Activated naive CD4-positive, alpha-beta T cell (primary cell): ENCODE data around the gene PFKFB2.

ENCODE experiments used
- DNase-seq, 4 experiments: peaks; one replicate each; lab custom pipeline; 2025; lab: John Stamatoyannopoulos, UW

PFKFB2 gene

DNA sequence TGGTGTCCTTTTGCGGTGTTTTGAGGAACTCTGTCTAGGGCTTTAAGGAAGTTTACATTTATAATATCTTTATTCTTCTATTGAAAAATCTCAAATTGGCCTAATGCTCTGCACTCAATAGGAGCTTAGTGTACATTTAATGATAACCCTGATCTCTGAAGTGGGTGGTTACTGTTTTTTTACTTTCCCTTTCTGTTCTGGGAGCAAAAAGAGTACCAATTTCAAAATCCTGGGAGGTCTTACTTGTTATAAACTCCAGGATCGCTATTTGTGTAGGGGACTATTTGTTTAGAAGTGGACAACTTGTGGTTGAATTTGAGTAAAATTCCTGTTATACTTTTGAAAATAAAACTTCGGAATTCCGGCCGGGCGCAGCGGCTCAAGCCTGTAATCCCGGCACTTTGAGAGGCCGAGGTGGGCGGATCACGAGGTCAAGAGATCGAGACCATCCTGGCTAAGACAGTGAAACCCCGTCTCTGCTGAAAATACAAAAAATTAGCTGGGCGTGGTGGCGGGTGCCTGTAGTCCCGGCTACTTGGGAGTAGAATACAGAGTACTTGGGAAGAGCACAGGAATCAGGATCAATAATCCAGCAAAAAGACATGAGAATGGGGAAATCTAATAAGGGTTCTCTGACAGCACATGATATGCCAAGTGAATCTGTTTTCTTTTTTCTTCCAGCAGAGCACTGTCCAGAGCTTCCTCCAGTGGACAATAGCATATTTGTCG, 36.7 kb downstream of the PFKFB2 start:
- DNase-seq, result no peak

DNA sequence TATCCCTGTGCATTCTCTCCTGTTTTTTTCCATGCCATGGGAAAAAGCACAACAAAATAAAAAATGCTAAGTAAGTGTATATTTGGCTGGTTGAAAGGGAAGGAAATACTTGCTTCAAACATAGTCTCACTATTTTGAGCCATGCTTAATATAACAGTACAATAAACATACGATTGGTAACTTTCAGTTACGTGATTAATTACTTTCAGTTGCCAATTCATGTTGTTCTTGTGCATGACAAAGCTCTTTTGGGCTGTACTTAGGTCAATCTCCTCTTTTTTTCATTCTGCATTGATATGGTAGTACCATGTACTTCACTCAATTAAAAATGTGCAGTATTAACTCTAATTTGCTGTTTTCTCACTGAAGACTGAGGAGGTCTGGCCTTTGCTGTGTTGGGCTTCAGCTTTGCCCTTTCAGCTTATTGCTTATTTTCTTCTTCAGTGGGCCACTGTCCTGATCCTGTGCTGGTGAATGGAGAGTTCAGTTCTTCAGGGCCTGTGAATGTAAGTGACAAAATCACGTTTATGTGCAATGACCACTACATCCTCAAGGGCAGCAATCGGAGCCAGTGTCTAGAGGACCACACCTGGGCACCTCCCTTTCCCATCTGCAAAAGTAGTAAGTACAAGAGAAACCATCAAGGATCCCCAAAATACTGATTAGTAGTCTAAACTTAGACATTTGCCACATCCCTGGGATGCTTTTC, 38.3 kb downstream of the PFKFB2 start:
- no peak for DNase-seq

DNA sequence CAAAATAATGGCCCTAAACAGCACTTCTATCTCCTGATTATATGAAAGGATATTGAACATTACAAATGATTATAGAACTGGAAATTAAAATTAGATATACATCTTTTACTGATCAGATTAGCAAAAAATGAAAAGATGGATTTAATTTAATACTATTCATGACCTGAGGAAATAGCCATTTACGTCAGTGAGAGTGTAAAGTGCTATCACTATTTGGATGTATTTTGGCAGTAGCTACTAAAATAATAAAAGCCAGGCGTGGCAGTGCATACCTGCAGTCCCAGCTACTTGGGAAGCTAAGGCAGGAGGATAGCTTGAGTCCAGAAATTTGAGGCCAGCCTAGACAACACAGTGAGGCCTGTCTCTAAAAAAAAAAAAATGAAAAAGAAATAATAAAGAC, 40.9 kb downstream of the PFKFB2 start:
- no peak for DNase-seq

DNA sequence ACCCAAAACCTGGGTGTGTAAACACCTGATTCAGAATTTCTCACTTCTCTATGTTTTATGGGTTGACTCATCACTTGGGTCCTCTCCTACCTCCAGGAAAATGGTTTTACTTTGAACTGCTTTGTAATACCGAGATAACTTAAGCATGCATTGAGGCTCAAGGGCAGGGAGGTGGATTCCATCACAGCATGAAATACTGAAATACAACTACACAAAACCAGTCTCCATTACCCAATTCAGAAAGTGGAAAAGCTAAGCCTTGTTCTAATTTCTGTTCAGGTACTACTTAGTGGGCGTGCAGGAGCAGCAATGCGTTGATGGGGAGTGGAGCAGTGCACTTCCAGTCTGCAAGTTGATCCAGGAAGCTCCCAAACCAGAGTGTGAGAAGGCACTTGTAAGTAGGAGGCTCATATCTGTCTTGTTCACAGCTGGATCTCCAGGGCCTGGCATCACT, 44.8 kb downstream of the PFKFB2 start:
- no peak for DNase-seq

DNA sequence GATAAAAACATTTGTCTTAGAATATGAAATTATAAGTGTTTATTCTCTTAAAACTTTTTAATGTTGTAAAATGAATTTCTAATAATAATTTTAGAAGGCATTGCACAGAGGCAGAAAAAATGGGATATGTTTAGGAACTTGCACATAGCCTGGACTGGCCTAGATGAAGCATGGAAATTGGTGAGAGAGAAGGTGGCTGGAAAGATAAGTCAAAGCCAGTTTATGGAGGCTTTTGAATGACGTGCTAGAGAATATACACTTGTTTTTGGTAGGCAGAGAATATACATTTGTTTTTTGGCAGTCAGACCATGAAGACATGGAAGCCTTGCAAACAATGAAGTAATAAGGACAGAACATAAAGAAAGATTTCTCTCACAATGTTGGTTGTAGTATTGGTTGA, 48.6 kb downstream of the PFKFB2 start:
- no peak for DNase-seq

DNA sequence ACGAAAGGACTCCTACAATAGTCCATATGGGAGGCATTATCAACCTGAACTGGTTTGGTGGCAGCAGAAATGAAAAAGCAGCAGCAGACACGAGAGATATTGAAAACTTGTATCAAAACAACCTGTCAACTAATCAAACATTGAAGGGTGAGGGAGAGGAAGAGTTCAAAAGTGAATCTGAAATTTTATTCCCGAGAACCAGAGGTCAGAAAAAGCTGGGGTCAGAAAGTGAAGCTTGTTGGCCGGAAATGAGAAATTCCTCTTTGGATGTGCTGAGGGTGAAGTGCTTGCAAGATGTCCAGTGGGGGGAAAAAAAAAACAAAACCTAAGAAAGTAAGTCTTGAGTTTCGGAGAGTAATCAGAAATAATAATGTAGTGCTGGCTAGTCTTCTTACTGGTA, 49.1 kb downstream of the PFKFB2 start:
- no peak for DNase-seq

DNA sequence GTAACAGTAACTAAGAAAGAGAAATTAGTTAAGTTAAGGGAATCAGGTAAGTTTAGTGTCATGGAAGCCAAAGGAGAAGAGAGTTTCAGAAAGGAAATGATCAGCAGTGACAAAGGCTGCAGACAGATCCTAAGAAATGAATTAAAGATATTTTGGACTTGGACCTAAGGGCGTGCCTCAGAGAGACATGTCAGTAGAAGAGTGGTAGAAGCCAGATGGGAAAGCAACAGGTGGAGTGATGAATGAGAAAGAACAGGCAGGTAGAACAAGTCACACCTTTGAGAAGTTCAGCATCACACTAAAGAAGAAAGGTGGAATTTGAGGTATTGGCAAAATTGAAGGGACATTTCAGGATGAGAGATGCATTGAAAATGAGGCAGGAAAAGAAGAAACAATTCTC, 49.6 kb downstream of the PFKFB2 start:
- no peak for DNase-seq

DNA sequence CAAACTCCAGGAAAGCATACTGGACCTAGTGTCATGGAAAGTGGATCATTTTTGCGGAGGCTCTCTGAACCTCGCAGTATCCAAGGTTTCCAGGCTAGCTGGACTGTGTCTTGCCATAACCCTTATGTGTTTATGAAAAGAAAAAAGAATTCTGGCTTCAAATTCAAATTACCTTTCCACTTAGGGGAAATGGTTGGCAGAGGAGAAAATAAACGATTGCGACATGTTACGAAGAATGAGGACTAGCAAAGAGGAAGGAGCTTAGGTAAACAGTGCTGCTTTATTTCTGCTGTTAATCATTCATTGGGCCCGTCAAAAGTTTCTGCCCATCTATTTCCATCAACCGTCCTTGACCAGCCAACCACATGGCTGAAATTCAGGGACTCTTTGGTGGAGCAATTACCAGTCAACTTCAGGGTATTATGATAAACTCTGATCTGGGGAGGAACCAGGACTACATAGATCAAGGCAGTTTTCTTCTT, 50.9 kb downstream of the PFKFB2 start, which contains the start of gene C4BPA:
Gene C4BPA (plus strand): TSS at position 342 of the 482 bp plus-strand sequence. CDS start 8,793 bp downstream, outside the sequence.
- no peak for DNase-seq

DNA sequence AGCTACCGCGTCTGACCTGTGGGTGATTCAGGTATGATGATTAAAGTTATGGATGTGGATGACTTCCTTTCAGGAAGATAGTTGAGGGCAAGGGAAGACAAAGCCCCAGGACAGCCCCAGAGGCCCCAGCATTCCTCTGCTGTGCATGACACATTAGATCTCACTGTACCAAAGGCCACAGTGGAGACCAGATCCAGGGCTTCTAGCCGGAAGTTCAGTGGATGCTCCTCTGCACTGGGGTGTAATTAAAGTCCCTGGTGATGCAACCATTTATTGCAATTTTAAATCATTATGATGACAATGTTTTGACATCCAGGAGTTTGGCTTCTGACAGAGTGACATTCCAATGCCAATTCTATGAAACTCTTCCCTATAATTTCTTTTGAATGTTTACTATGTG, 55.9 kb downstream of the PFKFB2 start:
- DNase-seq, result no peak

DNA sequence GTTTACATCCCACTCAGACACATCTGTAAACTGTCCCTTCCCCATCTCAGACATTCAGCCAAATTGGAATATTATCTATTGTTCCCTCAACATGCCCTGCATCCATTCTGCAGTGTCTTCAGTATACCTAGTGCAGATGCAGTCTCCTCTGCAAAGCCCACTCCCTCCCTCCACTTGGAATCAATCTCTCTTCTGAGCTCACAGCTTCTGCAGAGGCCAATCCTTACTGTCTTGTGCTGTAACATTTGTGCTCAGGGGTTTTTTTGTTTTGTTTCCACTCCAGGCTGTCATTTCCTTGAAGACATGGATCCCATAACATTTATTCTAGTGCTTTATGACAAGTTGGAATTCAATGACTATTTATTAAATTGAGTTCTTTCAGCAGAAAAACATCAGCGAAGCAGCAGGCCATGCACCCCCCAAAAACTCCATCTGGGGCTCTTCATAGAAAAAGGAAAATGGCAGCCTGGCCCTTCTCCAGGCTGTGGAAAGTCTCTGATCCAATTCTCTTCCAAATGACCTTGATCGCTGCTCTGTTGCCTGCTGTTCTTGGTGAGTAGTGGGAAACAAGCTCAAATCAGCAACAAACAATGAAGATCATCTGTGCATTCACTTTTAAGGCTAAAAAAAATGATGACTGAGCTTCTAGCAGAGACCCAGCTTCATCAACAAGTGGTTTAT, 59.7 kb downstream of the PFKFB2 start:
- DNase-seq, result no peak

DNA sequence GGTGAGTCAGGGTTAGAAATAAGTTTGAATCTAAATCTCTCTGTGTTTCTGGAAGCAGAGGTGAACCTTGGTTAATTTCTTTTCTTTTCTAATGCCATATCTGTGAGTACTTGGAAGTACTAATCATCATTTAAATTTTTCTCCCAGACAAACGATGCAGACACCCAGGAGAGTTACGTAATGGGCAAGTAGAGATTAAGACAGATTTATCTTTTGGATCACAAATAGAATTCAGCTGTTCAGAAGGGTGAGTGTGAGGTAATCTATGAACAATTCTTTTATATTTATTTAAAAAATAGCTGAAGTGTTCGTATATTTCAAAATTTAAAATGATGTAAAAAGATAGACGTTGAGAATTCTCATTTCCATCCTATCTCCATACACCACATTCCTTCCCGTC, 62.2 kb downstream of the PFKFB2 start:
- DNase-seq, result no peak

DNA sequence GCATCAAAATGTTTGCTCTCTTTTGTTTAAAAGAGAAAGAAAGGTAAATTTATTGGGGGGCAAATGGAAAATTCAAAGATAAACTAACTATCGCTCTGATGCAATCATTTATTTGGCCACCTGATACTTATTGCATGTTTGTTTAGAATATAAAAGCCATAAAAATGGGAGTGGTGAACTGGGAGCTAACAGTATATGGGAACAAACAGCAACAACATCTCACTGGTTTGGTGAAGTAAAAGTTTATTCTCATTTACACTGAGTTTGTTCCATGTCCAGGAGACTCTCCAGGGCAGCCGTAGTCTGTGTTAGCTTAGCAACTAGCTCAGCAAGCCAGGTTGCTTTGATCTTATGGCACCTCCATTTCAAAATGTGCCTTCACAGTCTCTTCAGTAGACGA, 71.3 kb downstream of the PFKFB2 start:
- DNase-seq, result no peak

DNA sequence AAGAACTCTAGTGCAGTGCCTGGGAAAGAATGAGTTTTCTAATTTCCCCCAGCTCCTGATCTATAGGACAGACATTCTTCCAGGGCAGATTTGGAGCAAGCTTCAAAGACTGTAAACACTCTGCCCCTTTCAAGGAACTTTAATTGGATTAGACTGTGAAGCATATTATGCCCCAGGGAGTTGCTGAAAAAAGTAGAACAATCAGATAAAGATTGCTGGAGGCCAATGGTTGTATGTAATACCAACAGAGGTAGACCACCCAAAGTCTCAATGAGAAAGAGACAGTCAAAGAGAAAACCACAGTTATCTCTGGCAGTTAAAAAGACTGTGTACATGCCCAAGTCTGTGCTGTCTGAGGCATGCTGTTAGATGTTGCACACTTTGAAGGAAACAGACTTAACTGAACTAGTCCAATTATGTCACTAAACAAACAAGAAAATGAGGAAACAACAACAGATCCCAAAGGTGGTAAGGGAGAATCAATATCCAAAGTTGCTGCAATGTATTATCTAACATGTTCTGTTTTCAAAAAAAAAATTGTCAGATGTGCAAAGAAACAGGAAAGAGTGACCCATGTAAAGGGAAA, 75.4 kb downstream of the PFKFB2 start:
- DNase-seq, result no peak

DNA sequence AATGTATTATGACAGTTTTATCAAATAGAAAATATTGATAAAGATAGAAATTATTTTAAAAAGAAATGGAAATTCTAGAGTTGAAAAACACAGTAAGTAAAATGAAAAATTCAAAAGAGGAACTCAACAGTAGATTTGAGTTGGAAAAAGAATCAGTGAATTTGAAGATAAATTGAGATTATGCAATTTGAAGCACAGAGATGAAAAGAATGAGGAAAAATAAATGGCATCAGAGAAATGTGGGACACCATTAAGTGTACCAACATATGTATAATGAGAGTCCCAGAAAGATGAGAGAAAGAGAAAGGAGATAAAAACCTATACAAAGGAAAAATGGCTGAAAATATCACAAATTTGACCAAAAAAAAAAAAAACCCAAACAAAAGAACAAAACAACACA, 76.0 kb downstream of the PFKFB2 start:
- DNase-seq, result no peak
